Left forelimb (tissue), 1 donor: ENCODE results near the gene FANCC.

ENCODE experiments used
- DNase-seq: peaks from one replicate; pipeline ENCODE4 v3.0.0-alpha.2; 2018; ENCODE audit warnings: low spot score

Gene FANCC

GRCh38 chr9:95189251-95190098 is 128.0 kb downstream of the FANCC start:
- no peak for DNase-seq

- no peak for DNase-seq
Measured at GRCh38 chr9:95188459-95188858, 129.1 kb downstream of the FANCC start.

GRCh38 chr9:95185956-95186355 is 131.6 kb downstream of the FANCC start:
- DNase-seq = no peak

GRCh38 chr9:95182854-95183563 is 134.5 kb downstream of the FANCC start:
- no peak for DNase-seq

- DNase-seq = no peak
Measured at GRCh38 chr9:95181835-95182234, 135.7 kb downstream of the FANCC start.

- DNase-seq = no peak
Measured at GRCh38 chr9:95181226-95181818, 136.2 kb downstream of the FANCC start.

GRCh38 chr9:95177617-95178016 is 139.9 kb downstream of the FANCC start:
- DNase-seq = no peak

GRCh38 chr9:95176755-95177319 is 140.7 kb downstream of the FANCC start:
- no peak for DNase-seq

- DNase-seq = no peak
Measured at GRCh38 chr9:95175523-95175922, 142.0 kb downstream of the FANCC start.

- DNase-seq = no peak
Measured at GRCh38 chr9:95174038-95174437, 143.5 kb downstream of the FANCC start.

GRCh38 chr9:95171596-95171995 is 145.9 kb downstream of the FANCC start:
- no peak for DNase-seq

- no peak for DNase-seq
Measured at GRCh38 chr9:95171001-95171400, 146.5 kb downstream of the FANCC start.

GRCh38 chr9:95167998-95168397 is 149.5 kb downstream of the FANCC start:
- no peak for DNase-seq

GRCh38 chr9:95165004-95165403 is 152.5 kb downstream of the FANCC start:
- no peak for DNase-seq

GRCh38 chr9:95157481-95158151 is 159.9 kb downstream of the FANCC start:
- no peak for DNase-seq

- no peak for DNase-seq
Measured at GRCh38 chr9:95156074-95156473, 161.4 kb downstream of the FANCC start.

GRCh38 chr9:95155220-95155619 is 162.3 kb downstream of the FANCC start:
- no peak for DNase-seq

GRCh38 chr9:95150903-95151302 is 166.6 kb downstream of the FANCC start:
- DNase-seq = no peak

GRCh38 chr9:95148208-95148520 is 169.3 kb downstream of the FANCC start:
- no peak for DNase-seq

GRCh38 chr9:95147452-95148207 is 169.9 kb downstream of the FANCC start:
- no peak for DNase-seq
